Prostate gland (tissue), 2 donors: ENCODE measurements around the gene OR2H1.

Experiments
- CTCF ChIP-seq, 4 experiments: fragments of 200-600 bp in 2 of 4; fragments of 450-650 bp in 2 of 4; sonication (generic) in 2 of 4; IDR thresholded peaks; 1 replicate in 3 of 4; 2 replicates in 1 of 4; pipeline ENCODE4 v1.5.1; 2016 to 2019; ENCODE audit warnings: antibody characterized with exemption in 4 of 4, mild to moderate bottlenecking in 2 of 4, moderate library complexity in 2 of 4
- POLR2A ChIP-seq: fragments of 450-650 bp; IDR thresholded peaks from one replicate; pipeline ENCODE4 v1.6.1; 2016; ENCODE audit warnings: antibody characterized with exemption, mild to moderate bottlenecking

DNA sequence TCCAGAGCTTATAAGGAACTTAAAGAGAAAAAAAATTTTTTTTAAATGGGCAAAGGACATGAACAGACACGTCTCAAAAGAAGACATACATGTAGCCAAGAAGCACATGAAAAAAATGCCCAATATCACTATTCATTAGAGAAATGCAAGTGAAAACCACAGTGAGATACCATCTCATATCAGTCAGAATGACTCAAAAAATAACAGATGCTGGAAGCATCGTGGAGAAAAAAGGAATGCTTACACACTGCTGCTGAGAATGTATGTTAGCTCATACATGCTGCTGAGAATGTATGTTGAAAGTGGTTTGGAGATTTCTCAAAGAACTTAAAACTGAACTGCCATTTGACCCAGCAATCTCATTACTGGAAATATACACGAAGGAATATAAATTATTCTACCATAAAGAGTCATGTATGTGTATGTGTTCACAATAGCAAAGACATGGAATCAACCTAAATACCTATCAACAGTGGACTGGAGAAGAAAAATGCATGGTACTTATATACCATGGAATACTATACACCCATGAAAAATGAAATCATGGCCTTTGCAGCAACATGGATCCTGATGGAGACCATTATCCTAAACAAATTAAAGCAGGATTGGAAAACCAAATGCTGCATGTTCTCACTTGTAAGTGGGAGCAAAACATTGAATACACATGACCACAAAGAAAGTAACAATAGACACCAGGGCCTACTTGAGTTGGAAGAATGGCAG lies 5.3 kb upstream of the OR2H1 start:
- no peak for TF ChIP-seq CTCF (IDR thresholded peaks at IDR 0.05)
- TF ChIP-seq POLR2A = no peak
